T-helper 2 cell treated with Interferon-gamma antibody and Interleukin-4, amounts not matched to agents 100 ng/mL and 5 ng/mL, for 36 hours (primary cell): ENCODE measurements around the gene EPB41L1. TPM values are rescaled to one million over a fixed set of nuclear protein-coding genes. Genes with fewer than 3 reads are reported as not detected.
"Not testable (repeated sequence)": the region's sequence is repeated elsewhere in the genome, so short reads cannot be mapped to it uniquely, and the experiment has no call there.

Experiments
- intact Hi-C: fragments of 100-400 bp; cut with micrococcal nuclease; formaldehyde crosslinking; loops from one replicate; pipeline ENCODE4 v1.15.1; 2023
- total RNA-seq: library from RNA; stranded (reverse); gene quantifications from 2 replicates; pipeline ENCODE4 v1.2.3, GENCODE V29; 2022

EPB41L1 gene
- total RNA-seq, 1 donor from 2014 or later = not detected

- intact Hi-C loops = no loop called here
Observed at GRCh38 chr20:36125097-36125496, 29.4 kb upstream of the EPB41L1 start.

GRCh38 chr20:36126836-36127527 is 27.6 kb upstream of the EPB41L1 start:
- intact Hi-C loops = no loop called here

GRCh38 chr20:36128463-36129159 is 25.9 kb upstream of the EPB41L1 start:
- intact Hi-C loops = no loop called here

GRCh38 chr20:36129160-36129543 is 25.4 kb upstream of the EPB41L1 start:
- intact Hi-C loops = no loop called here

- intact Hi-C loops = no loop called here
Observed at GRCh38 chr20:36130390-36130789, 24.1 kb upstream of the EPB41L1 start.

- intact Hi-C loops = no loop called here
Observed at GRCh38 chr20:36132802-36133211, 21.7 kb upstream of the EPB41L1 start.

GRCh38 chr20:36133821-36134220 is 20.7 kb upstream of the EPB41L1 start:
- intact Hi-C loops = no loop called here

- intact Hi-C loops = no loop called here
Observed at GRCh38 chr20:36135159-36135558, 19.4 kb upstream of the EPB41L1 start.

- intact Hi-C loops = no loop called here
Observed at GRCh38 chr20:36135821-36136220, 18.7 kb upstream of the EPB41L1 start.

- intact Hi-C loops = not testable (repeated sequence)
Observed at GRCh38 chr20:36137313-36137712, 17.2 kb upstream of the EPB41L1 start.

GRCh38 chr20:36141310-36141709 is 13.2 kb upstream of the EPB41L1 start:
- intact Hi-C loops = no loop called here

GRCh38 chr20:36144336-36144735 is 10.2 kb upstream of the EPB41L1 start:
- intact Hi-C loops = no loop called here

- intact Hi-C loops = no loop called here
Observed at GRCh38 chr20:36145877-36146707, 8.4 kb upstream of the EPB41L1 start.

GRCh38 chr20:36147690-36148089 is 6.8 kb upstream of the EPB41L1 start:
- intact Hi-C loops = no loop called here

- intact Hi-C loops = no loop called here
Observed at GRCh38 chr20:36148439-36148838, 6.1 kb upstream of the EPB41L1 start.

GRCh38 chr20:36149012-36149411 is 5.5 kb upstream of the EPB41L1 start:
- intact Hi-C loops = no loop called here

GRCh38 chr20:36149469-36149868 is 5.1 kb upstream of the EPB41L1 start:
- intact Hi-C loops = no loop called here

GRCh38 chr20:36150489-36150846 is 4.1 kb upstream of the EPB41L1 start:
- intact Hi-C loops = no loop called here

GRCh38 chr20:36150847-36151539 is 3.5 kb upstream of the EPB41L1 start:
- intact Hi-C loops = no loop called here

- intact Hi-C loops = no loop called here
Observed at GRCh38 chr20:36152261-36152660, 2.3 kb upstream of the EPB41L1 start.

GRCh38 chr20:36153204-36153603 is 1.3 kb upstream of the EPB41L1 start:
- intact Hi-C loops = no loop called here
